Nephron (organoid): ENCODE data around the gene ATG9B.

ENCODE experiments used
- H3K27ac Mint-ChIP-seq, 3 experiments: 2 replicates each; pipeline ENCODE4 v1.8.0; 2020; ENCODE audit warnings: mixed read lengths in 3 of 3, mild to moderate bottlenecking in 2 of 3, moderate library complexity in 1 of 3
- H3K27me3 Mint-ChIP-seq: 2 replicates; pipeline ENCODE4 v1.8.0; 2021; ENCODE audit warnings: low read depth, mild to moderate bottlenecking, moderate library complexity, mixed read lengths
- H3K36me3 Mint-ChIP-seq: 2 replicates; pipeline ENCODE4 v1.8.0; 2020; ENCODE audit warnings: low read depth, mixed read lengths
- H3K4me1 Mint-ChIP-seq: 2 replicates; pipeline ENCODE4 v1.8.0; 2020; ENCODE audit warnings: mixed read lengths
- H3K4me3 Mint-ChIP-seq, 3 experiments: 2 replicates each; pipeline ENCODE4 v1.8.0; 2020; ENCODE audit warnings: mild to moderate bottlenecking in 3 of 3, mixed read lengths in 3 of 3, moderate library complexity in 2 of 3
- H3K9me3 Mint-ChIP-seq: 2 replicates; pipeline ENCODE4 v1.8.0; 2020; ENCODE audit warnings: mixed read lengths
- CTCF ChIP-seq, 3 experiments: fragments of 200-600 bp; sonication (generic); IDR thresholded peaks; one replicate each; pipeline ENCODE4 v1.5.0; 2021; ENCODE audit warnings: antibody characterized with exemption in 3 of 3; ENCODE audit not compliant: unreplicated experiment in 3 of 3

The ATG9B gene

GRCh38 chr7:151019130-151019447, 5.2 kb downstream of the ATG9B start:
- TF ChIP-seq CTCF (IDR thresholded peaks at IDR 0.05; ENCODE audit: unreplicated experiment in 3 of 3), result no peak
- no peak overlapping the region for H3K27ac Mint-ChIP-seq

GRCh38 chr7:151018421-151019129, 5.7 kb downstream of the ATG9B start:
- H3K27ac Mint-ChIP-seq, result peak overlapping the region; percentile 7 to 63 (median 29)
- peaks cover 31% of the 10 kb centered on the region for H3K4me1 Mint-ChIP-seq
- no peak for TF ChIP-seq CTCF (IDR thresholded peaks at IDR 0.05; ENCODE audit: unreplicated experiment in 3 of 3)
- H3K9me3 Mint-ChIP-seq, result no peaks in the 10 kb centered on the region
- H3K4me3 Mint-ChIP-seq, result peak overlapping the region; percentile 55 to 84 (median 82)
- H3K36me3 Mint-ChIP-seq, result peaks cover 3% of the 10 kb centered on the region
- peaks cover 50% of the 10 kb centered on the region for H3K27me3 Mint-ChIP-seq

More at GRCh38 chr7:151019130-151019447, 5.2 kb downstream of the ATG9B start:
- peaks cover 3% of the 10 kb centered on the region for H3K36me3 Mint-ChIP-seq
- H3K9me3 Mint-ChIP-seq, result no peaks in the 10 kb centered on the region
- peaks cover 50% of the 10 kb centered on the region for H3K27me3 Mint-ChIP-seq
- H3K4me3 Mint-ChIP-seq, result peak overlapping the region; percentile 28 to 68 (median 57)
- H3K4me1 Mint-ChIP-seq, result peaks cover 31% of the 10 kb centered on the region

GRCh38 chr7:151017953-151018420, 6.3 kb downstream of the ATG9B start:
- H3K27me3 Mint-ChIP-seq, result peaks cover 46% of the 10 kb centered on the region
- peaks cover 31% of the 10 kb centered on the region for H3K4me1 Mint-ChIP-seq
- H3K36me3 Mint-ChIP-seq, result peaks cover 3% of the 10 kb centered on the region
- peak overlapping the region; percentile 7 to 63 (median 29) for H3K27ac Mint-ChIP-seq
- H3K4me3 Mint-ChIP-seq, result peak overlapping the region; percentile 55 to 84 (median 82)
- TF ChIP-seq CTCF (IDR thresholded peaks at IDR 0.05; ENCODE audit: unreplicated experiment in 3 of 3), result peak; percentile 94 to 95 (median 94)
- H3K9me3 Mint-ChIP-seq, result no peaks in the 10 kb centered on the region

- Mint-ChIP-seq H3K9me3 (no peaks in the 10 kb centered on the region), H3K27ac (peak overlapping the region in 1 of 3 experiments; percentile 7), H3K4me1 (peaks cover 36% of the 10 kb centered on the region), H3K27me3 (peaks cover 48% of the 10 kb centered on the region), H3K36me3 (peaks cover 3% of the 10 kb centered on the region), H3K4me3 (peak overlapping the region; percentile 55 to 84 (median 82))
- TF ChIP-seq CTCF (IDR thresholded peaks at IDR 0.05; ENCODE audit: unreplicated experiment in 3 of 3), result no peak
Measured at GRCh38 chr7:151017370-151017952, 6.8 kb downstream of the ATG9B start.

- peaks cover 41% of the 10 kb centered on the region for H3K4me1 Mint-ChIP-seq
- no peak overlapping the region for H3K27ac Mint-ChIP-seq
- peak overlapping the region in 2 of 3 experiments; percentile 82 to 84 for H3K4me3 Mint-ChIP-seq
- H3K9me3 Mint-ChIP-seq, result no peaks in the 10 kb centered on the region
- no peak for TF ChIP-seq CTCF (IDR thresholded peaks at IDR 0.05; ENCODE audit: unreplicated experiment in 3 of 3)
- H3K36me3 Mint-ChIP-seq, result peaks cover 3% of the 10 kb centered on the region
- peaks cover 50% of the 10 kb centered on the region for H3K27me3 Mint-ChIP-seq
Measured at GRCh38 chr7:151016942-151017341, 7.4 kb downstream of the ATG9B start.
